ENCODE data around the gene GTSF1L.

DNA sequence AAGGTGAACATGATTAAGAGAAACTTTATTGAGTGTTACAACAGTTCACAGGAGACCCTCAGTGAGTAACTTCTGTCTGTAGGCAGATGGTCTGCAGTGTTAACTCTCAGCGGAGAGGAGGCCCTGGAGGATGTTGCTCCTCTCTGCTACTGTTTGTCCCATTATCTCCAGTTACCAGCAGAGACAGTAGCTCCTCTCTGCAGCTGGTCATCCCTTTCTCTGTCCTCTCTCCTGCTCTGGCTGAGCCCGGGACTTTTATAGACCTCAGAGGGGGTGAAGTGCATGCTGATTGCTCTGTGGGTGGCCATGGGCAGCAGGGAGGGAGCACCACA is 5.7 kb downstream of the GTSF1L start:
- TF ChIP-seq, protein P1, sequence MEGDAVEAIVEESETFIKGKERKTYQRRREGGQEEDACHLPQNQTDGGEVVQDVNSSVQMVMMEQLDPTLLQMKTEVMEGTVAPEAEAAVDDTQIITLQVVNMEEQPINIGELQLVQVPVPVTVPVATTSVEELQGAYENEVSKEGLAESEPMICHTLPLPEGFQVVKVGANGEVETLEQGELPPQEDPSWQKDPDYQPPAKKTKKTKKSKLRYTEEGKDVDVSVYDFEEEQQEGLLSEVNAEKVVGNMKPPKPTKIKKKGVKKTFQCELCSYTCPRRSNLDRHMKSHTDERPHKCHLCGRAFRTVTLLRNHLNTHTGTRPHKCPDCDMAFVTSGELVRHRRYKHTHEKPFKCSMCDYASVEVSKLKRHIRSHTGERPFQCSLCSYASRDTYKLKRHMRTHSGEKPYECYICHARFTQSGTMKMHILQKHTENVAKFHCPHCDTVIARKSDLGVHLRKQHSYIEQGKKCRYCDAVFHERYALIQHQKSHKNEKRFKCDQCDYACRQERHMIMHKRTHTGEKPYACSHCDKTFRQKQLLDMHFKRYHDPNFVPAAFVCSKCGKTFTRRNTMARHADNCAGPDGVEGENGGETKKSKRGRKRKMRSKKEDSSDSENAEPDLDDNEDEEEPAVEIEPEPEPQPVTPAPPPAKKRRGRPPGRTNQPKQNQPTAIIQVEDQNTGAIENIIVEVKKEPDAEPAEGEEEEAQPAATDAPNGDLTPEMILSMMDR (conservative IDR thresholded peaks at IDR 0.05; ENCODE audit: low read depth, low read length): no peak
- TF ChIP-seq EZH2 (IDR thresholded peaks at IDR 0.05; ENCODE audit: borderline replicate concordance, low read depth, low read length, poor library complexity, severe bottlenecking): no peak
